ENCODE data around the gene FCRLB. TPM values are rescaled to one million over a fixed set of nuclear protein-coding genes. Genes with fewer than 3 reads are reported as not detected.
A peak's percentile ranks its signal among the peaks of the same experiment; 100 is the strongest.

Gene FCRLB
- total RNA-seq, 1 experiment from 2014 or later: not detected

DNA sequence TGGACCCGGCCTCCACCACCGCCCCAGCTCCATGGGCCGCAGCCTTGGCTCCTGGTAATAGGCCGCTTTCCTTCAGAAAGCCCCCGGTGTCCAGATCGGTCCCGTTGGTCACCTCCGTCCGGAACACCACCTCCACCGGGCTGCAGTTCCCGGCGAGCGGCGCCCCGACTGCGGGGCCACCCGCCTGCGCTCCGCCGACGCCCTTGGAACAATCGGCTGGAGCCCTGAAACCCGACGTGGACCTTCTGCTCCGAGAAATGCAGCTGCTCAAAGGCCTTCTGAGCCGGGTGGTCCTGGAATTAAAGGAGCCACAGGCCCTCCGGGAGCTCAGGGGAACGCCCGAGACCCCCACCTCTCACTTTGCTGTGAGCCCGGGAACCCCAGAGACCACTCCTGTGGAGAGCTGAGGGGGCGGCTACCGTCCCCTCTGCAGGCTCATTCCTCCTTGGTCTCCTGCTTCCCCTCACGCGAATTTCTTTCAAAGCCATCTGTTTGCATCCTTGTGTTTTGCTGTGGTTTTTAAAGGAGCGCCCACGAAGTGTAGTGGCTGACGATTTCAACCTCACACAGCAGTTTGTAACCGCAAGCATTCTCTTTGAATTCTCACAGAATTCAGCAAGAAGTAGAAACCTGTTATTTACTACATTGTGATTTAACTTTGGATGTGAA, 6.0 kb downstream of the FCRLB start:
- Histone ChIP-seq H3K9ac (ENCODE audit: extremely low read depth, insufficient read length, low read length) (peak overlapping the region; percentile 75), H3K27me3 (ENCODE audit: insufficient read depth, low read length) (peaks cover 14% of the 10 kb centered on the region; the same call in 1 of the 2 replicates)
- H3K27ac Mint-ChIP-seq: no peak overlapping the region; a peak in 1 of 7 replicates

More for the DNA sequence above, 6.0 kb downstream of the FCRLB start:
- TF ChIP-seq, protein P1, sequence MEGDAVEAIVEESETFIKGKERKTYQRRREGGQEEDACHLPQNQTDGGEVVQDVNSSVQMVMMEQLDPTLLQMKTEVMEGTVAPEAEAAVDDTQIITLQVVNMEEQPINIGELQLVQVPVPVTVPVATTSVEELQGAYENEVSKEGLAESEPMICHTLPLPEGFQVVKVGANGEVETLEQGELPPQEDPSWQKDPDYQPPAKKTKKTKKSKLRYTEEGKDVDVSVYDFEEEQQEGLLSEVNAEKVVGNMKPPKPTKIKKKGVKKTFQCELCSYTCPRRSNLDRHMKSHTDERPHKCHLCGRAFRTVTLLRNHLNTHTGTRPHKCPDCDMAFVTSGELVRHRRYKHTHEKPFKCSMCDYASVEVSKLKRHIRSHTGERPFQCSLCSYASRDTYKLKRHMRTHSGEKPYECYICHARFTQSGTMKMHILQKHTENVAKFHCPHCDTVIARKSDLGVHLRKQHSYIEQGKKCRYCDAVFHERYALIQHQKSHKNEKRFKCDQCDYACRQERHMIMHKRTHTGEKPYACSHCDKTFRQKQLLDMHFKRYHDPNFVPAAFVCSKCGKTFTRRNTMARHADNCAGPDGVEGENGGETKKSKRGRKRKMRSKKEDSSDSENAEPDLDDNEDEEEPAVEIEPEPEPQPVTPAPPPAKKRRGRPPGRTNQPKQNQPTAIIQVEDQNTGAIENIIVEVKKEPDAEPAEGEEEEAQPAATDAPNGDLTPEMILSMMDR (conservative IDR thresholded peaks at IDR 0.05): no peak
- Histone ChIP-seq H2BK5ac (ENCODE audit: insufficient read length, low read length) (no peak overlapping the region), H3K4ac (ENCODE audit: low read depth, low read length) (no peak overlapping the region), H2AK5ac (ENCODE audit: insufficient read length, low read length) (no peak overlapping the region), H3K79me2 (ENCODE audit: insufficient read depth, low read length) (no peaks in the 10 kb centered on the region), H2BK120ac (ENCODE audit: low read depth, low read length, poor library complexity, severe bottlenecking) (no peak overlapping the region), H3T11ph (ENCODE audit: low read length) (no peak overlapping the region), H3K18ac (ENCODE audit: insufficient read length, low read depth, low read length) (peak overlapping the region; percentile 86), H3K23ac (ENCODE audit: insufficient read length, low read depth, low read length) (no peak overlapping the region), H2BK20ac (ENCODE audit: low read depth, low read length, poor library complexity, severe bottlenecking) (no peak overlapping the region), H3K79me1 (ENCODE audit: insufficient read depth, low read depth, low read length, poor library complexity, severe bottlenecking) (no peaks in the 10 kb centered on the region), H3K14ac (ENCODE audit: insufficient read depth, low read length) (peak overlapping the region; percentile 88), H4K20me1 (ENCODE audit: control insufficient read depth, insufficient read depth, insufficient read length) (no peaks in the 10 kb centered on the region), H2AFZ (ENCODE audit: low read length) (no peak overlapping the region), H3K56ac (ENCODE audit: insufficient read length, low read depth, low read length) (no peak overlapping the region), H3K4me2 (ENCODE audit: insufficient read depth, insufficient read length, low read length) (peak overlapping the region; percentile 98), H2BK15ac (ENCODE audit: low read depth, low read length) (no peak overlapping the region), H3K23me2 (ENCODE audit: insufficient read length, low read depth, low read length, poor library complexity, severe bottlenecking) (peaks cover 9% of the 10 kb centered on the region), H4K91ac (ENCODE audit: insufficient read length, low read depth, low read length) (no peak overlapping the region), H4K8ac (replicated peaks; ENCODE audit: insufficient read length, low read depth, low read length) (no peak overlapping the region), H4K5ac (ENCODE audit: insufficient read length, low read depth, low read length) (no peak overlapping the region), H3K27ac (ENCODE audit: insufficient read length, low read depth, low read length) (no peak overlapping the region), H2BK12ac (ENCODE audit: insufficient read length, low read depth, low read length) (no peak overlapping the region), H3K4me1 (ENCODE audit: insufficient read depth, low read length) (no peaks in the 10 kb centered on the region; the same call in 1 of the 2 replicates), H3K9me3 (ENCODE audit: control insufficient read depth, low read depth, low read length) (no peaks in the 10 kb centered on the region)
- no CpG with 5 or more reads among the region's 38 CpGs for WGBS (ENCODE audit: extremely low coverage, insufficient read length, low lambda C conversion rate)
- H3K36me3 Mint-ChIP-seq (ENCODE audit: insufficient read depth in 1 of 3, low read depth in 3 of 3): peaks cover 0 to 2% (median 0%) of the 10 kb centered on the region in 3 experiments; a peak in 2 of 7 replicates
- H3K27me3 Mint-ChIP-seq (ENCODE audit: low read depth): peaks cover 68% of the 10 kb centered on the region
- H3K4me3 Mint-ChIP-seq: peak overlapping the region; percentile 78 to 92
- peaks cover 15 to 30% of the 10 kb centered on the region in 2 experiments for H3K4me1 Mint-ChIP-seq
- H3K9me3 Mint-ChIP-seq: no peaks in the 10 kb centered on the region
- DNase-seq: no peak
